HEK293 (cell line): ENCODE data around the gene UAP1.

Source experiments
- CTCF ChIA-PET: fragments of 350-600 bp; formaldehyde crosslinking; extraction: SDS; loops from one replicate; lab custom pipeline; 2021; ENCODE audit warnings: antibody characterized with exemption; lab: Yijun Ruan, JAX
- POLR2A ChIA-PET: fragments of 300-600 bp; formaldehyde crosslinking; extraction: SDS; loops from one replicate; lab custom pipeline; 2020; ENCODE audit warnings: antibody characterized with exemption, inconsistent platforms; lab: Yijun Ruan, JAX
- H3K27ac ChIP-seq: fragments of 200-500 bp; sonication (Bioruptor generic); 2 replicates; pipeline ENCODE4 v1.5.1; 2014; ENCODE audit warnings: low read depth, low read length, control low read depth, inconsistent platforms; ENCODE audit errors: extremely low read depth
- H3K36me3 ChIP-seq, 2 experiments: fragments of 200-500 bp in 1 of 2; sonication (Bioruptor generic) in 1 of 2; 1 replicate in 1 of 2; 2 replicates in 1 of 2; pipeline ENCODE4 v1.5.1; 2014 to 2017; ENCODE audit warnings: inconsistent platforms in 2 of 2, low read length in 2 of 2; ENCODE audit not compliant: control insufficient read depth in 2 of 2, insufficient read depth in 1 of 2
- H3K4me1 ChIP-seq: fragments of 200-500 bp; sonication (Bioruptor generic); 2 replicates; pipeline ENCODE4 v1.5.1; 2014; ENCODE audit warnings: mild to moderate bottlenecking, low read length, inconsistent platforms; ENCODE audit not compliant: control insufficient read depth, insufficient read depth
- H3K4me3 ChIP-seq: 2 replicates; pipeline ENCODE4 v1.5.1; 2011; ENCODE audit warnings: low read depth, mild to moderate bottlenecking, control low read depth, low read length, moderate library complexity
- H3K9me3 ChIP-seq: fragments of 200-500 bp; sonication (Bioruptor generic); 2 replicates; pipeline ENCODE4 v1.5.1; 2014; ENCODE audit warnings: low read depth, low read length, inconsistent platforms; ENCODE audit not compliant: control insufficient read depth, insufficient read depth
- GLIS1 ChIP-seq: fragments of 450-650 bp; formaldehyde crosslinking; IDR thresholded peaks from 2 replicates; pipeline ENCODE4 v1.5.1; 2016; ENCODE audit warnings: missing biosample characterization, missing genetic modification characterization
- GLIS2 ChIP-seq: fragments of 450-650 bp; formaldehyde crosslinking; IDR thresholded peaks from 2 replicates; pipeline ENCODE4 v1.5.1; 2016; ENCODE audit warnings: missing biosample characterization, missing genetic modification characterization
- HOXC10 ChIP-seq: sonication (generic); formaldehyde crosslinking; IDR thresholded peaks from 2 replicates; pipeline ENCODE4 v1.8.1; 2023; ENCODE audit warnings: mild to moderate bottlenecking, missing genetic modification reagents
- INSM2 ChIP-seq: fragments of 450-650 bp; formaldehyde crosslinking; IDR thresholded peaks from 2 replicates; pipeline ENCODE4 v1.5.1; 2016; ENCODE audit warnings: missing biosample characterization, missing genetic modification characterization
- SCRT1 ChIP-seq: fragments of 450-650 bp; formaldehyde crosslinking; IDR thresholded peaks from 2 replicates; pipeline ENCODE4 v1.5.1; 2016; ENCODE audit warnings: missing biosample characterization, missing genetic modification characterization, borderline replicate concordance
- SP2 ChIP-seq: fragments of 450-650 bp; formaldehyde crosslinking; IDR thresholded peaks from 2 replicates; pipeline ENCODE4 v1.5.1; 2016; ENCODE audit warnings: missing biosample characterization, missing genetic modification characterization
- ZBTB11 ChIP-seq: fragments of 450-650 bp; formaldehyde crosslinking; conservative IDR thresholded peaks from 2 replicates; pipeline ENCODE4 v1.5.1; 2016; ENCODE audit warnings: low read depth, missing biosample characterization, missing genetic modification characterization
- ZBTB17 ChIP-seq: fragments of 450-650 bp; formaldehyde crosslinking; IDR thresholded peaks from 2 replicates; pipeline ENCODE4 v1.5.1; 2016; ENCODE audit warnings: missing biosample characterization, missing genetic modification characterization
- ZFP69B ChIP-seq: fragments of 450-650 bp; formaldehyde crosslinking; IDR thresholded peaks from 2 replicates; pipeline ENCODE4 v1.5.1; 2016; ENCODE audit warnings: missing biosample characterization, missing genetic modification characterization
- ZNF292 ChIP-seq: fragments of 450-650 bp; formaldehyde crosslinking; IDR thresholded peaks from 2 replicates; pipeline ENCODE4 v1.5.1; 2016; ENCODE audit warnings: low read depth, missing biosample characterization, missing genetic modification characterization, borderline replicate concordance
- ZNF335 ChIP-seq: fragments of 450-650 bp; formaldehyde crosslinking; conservative IDR thresholded peaks from 2 replicates; pipeline ENCODE4 v1.5.1; 2016; ENCODE audit warnings: missing biosample characterization, missing genetic modification characterization
- ZNF366 ChIP-seq: fragments of 450-650 bp; formaldehyde crosslinking; conservative IDR thresholded peaks from 2 replicates; pipeline ENCODE4 v1.5.1; 2016; ENCODE audit warnings: missing biosample characterization, missing genetic modification characterization
- ZNF423 ChIP-seq: fragments of 450-650 bp; formaldehyde crosslinking; IDR thresholded peaks from 2 replicates; pipeline ENCODE4 v1.5.1; 2016; ENCODE audit warnings: missing biosample characterization, missing genetic modification characterization
- ZNF473 ChIP-seq: fragments of 450-650 bp; formaldehyde crosslinking; IDR thresholded peaks from 2 replicates; pipeline ENCODE4 v1.5.1; 2017; ENCODE audit warnings: missing biosample characterization, missing genetic modification characterization
- ZNF600 ChIP-seq: fragments of 450-650 bp; formaldehyde crosslinking; IDR thresholded peaks from 2 replicates; pipeline ENCODE4 v1.5.1; 2016; ENCODE audit warnings: missing biosample characterization, missing genetic modification characterization
- ZNF692 ChIP-seq: fragments of 450-650 bp; formaldehyde crosslinking; IDR thresholded peaks from 2 replicates; pipeline ENCODE4 v1.5.1; 2016; ENCODE audit warnings: missing biosample characterization, missing genetic modification characterization
- ZNF704 ChIP-seq: fragments of 450-650 bp; formaldehyde crosslinking; IDR thresholded peaks from 2 replicates; pipeline ENCODE4 v1.5.1; 2016; ENCODE audit warnings: missing biosample characterization, missing genetic modification characterization
- ZSCAN4 ChIP-seq: fragments of 450-650 bp; formaldehyde crosslinking; IDR thresholded peaks from 2 replicates; pipeline ENCODE4 v1.5.1; 2017; ENCODE audit warnings: missing biosample characterization, missing genetic modification characterization

Gene UAP1

GRCh38 chr1:162561037-162561615 lies 396 bp upstream of the UAP1 start (continued):
- TF ChIP-seq GLIS2 (tag by site-specific recombination): peak; percentile 91
- TF ChIP-seq ZNF366 (tag by site-specific recombination): peak; percentile 34; the same call in 1 of the 2 replicates
- peak; percentile 92 for TF ChIP-seq SP2 (tag by site-specific recombination)
- no peak for TF ChIP-seq SCRT1
- TF ChIP-seq ZNF692 (tag by site-specific recombination): peak; percentile 9; the same call in 1 of the 2 replicates
- TF ChIP-seq ZNF473: no peak
- 0 out of 2 replicates have a peak, but pooled peaks have one; percentile 42 for TF ChIP-seq ZNF704 (tag by site-specific recombination)
- peak; percentile 25; the same call in 1 of the 2 replicates for TF ChIP-seq ZFP69B (tag by site-specific recombination)
- TF ChIP-seq ZNF423 (tag by site-specific recombination): peak; percentile 74
- peak; percentile 56 for TF ChIP-seq GLIS1 (tag by site-specific recombination)

- Histone ChIP-seq H3K4me1 (no peaks in the 10 kb centered on the region), H3K9me3 (no peaks in the 10 kb centered on the region), H3K27ac (peak overlapping the region; percentile 76; the same call in 1 of the 2 replicates), H3K4me3 (peak overlapping the region; percentile 96), H3K36me3 (peaks cover 11 to 17% of the 10 kb centered on the region in 2 experiments)
- TF ChIP-seq ZNF600 (tag by site-specific recombination): peak; percentile 73
- TF ChIP-seq HOXC10: no peak
- TF ChIP-seq ZBTB11 (tag by site-specific recombination): 0 out of 2 replicates have a peak, but pooled peaks have one; percentile 26
- peak; percentile 64 for TF ChIP-seq ZNF335 (tag by site-specific recombination)
- CTCF ChIA-PET: no interaction called here
- POLR2A ChIA-PET: no interaction called here
These were observed 927 bp downstream of the UAP1 start for GRCh38 chr1:162562470-162562828.

- Histone ChIP-seq H3K36me3 (peaks cover 16 to 35% of the 10 kb centered on the region in 2 experiments), H3K4me1 (no peaks in the 10 kb centered on the region), H3K27ac (no peak overlapping the region), H3K9me3 (no peaks in the 10 kb centered on the region), H3K4me3 (no peak overlapping the region)
- CTCF ChIA-PET: interaction anchor here (1.1 kb wide), 1 partner anchor 49 kb away, joined by 3 read pairs; no protein-coding TSS in a partner anchor
- POLR2A ChIA-PET: no interaction called here
- TF ChIP-seq ZFP69B (tag by site-specific recombination): no peak
- 0 out of 2 replicates have a peak, but pooled peaks have one; percentile 21 for TF ChIP-seq ZBTB17
- no peak for TF ChIP-seq INSM2
- 0 out of 2 replicates have a peak, but pooled peaks have one; percentile 34 for TF ChIP-seq SCRT1
- TF ChIP-seq ZSCAN4 (tag by site-specific recombination): no peak
- TF ChIP-seq ZNF292 (tag by site-specific recombination): no peak
These were observed 3.3 kb downstream of the UAP1 start for GRCh38 chr1:162564762-162565218.
